CD4-positive, alpha-beta T cell treated with Interleukin-15 for 1 hour (primary cell): ENCODE data around the gene ASPSCR1.

ENCODE experiments used
- DNase-seq: peaks from one replicate; pipeline ENCODE4 v3.0.0-alpha.2; 2020

ASPSCR1 gene

DNA sequence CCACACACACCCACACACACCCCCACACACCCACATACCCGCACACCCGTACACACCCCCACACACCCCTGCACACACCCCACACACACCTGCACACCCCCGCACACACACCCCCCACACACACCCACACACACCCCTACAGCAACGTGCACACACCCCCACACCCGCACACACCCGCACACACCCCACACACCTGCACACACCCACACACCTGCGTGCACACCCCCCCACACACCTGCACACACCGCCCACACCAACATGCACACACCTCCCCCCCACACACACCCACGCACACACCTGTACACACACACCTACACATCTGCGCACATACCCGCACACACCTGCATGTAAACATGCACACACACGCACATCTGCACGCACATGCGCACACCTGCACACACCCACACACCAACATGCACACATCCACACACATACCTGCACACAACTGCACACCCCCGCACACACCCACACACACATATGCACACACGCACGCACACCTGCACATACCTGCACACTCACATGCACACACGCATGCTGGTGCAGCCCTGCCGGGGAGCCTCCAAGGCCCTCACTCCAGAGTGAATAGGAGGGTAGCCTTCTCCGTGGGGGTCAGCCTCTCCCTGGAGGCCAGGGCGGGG is 7.5 kb downstream of the ASPSCR1 start:
- DNase-seq, result no peak

DNA sequence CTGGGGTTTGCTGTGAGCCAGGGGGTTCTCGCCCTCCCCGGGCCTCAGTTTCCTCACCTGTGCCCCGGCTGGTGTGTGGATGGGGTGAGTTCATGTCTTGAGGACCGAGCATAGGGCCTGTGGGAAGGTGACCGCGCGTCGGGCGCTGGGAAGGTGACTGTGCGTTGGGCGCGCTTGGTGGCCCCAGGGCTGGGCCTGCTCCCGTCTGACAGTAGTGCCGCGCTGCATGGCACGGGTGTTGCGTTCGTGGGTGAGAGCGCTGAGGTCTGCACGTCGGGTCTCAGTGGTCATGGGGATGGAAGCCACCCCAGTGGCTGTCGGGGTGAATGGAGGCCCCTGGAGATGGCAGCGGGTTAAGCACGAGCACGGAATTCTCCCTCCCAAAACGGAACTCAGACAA is 9.2 kb downstream of the ASPSCR1 start:
- no peak for DNase-seq

DNA sequence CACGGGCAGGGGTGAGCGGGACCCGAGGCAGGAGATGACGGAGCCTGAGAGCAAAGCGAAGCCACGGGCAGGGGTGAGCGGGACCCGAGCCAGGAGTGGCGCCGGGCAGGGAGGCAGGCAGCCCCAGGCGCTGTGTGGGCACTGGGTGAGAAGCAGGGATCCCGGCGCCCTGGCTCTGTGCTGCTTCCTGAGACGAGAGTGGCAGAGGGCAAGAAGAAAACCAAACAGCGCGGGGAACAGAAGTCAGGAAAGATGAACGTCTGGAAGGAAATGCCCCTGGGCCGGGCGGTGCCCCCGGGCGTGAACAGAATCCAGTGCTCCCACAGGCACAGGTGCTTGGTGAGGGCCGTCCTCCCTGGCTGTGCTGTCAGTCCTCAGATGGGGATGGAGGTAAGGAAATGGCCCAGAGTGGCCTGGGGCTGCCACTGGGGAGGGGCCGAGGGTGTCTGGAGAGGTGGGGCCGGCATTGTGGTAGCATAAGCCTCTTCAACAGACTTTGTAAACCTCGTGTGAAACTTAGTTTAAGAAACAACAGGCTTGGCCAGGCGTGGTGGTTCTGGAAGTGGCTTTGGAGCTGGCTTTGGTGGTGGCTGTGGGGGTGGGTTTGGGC is 9.8 kb downstream of the ASPSCR1 start:
- no peak for DNase-seq

DNA sequence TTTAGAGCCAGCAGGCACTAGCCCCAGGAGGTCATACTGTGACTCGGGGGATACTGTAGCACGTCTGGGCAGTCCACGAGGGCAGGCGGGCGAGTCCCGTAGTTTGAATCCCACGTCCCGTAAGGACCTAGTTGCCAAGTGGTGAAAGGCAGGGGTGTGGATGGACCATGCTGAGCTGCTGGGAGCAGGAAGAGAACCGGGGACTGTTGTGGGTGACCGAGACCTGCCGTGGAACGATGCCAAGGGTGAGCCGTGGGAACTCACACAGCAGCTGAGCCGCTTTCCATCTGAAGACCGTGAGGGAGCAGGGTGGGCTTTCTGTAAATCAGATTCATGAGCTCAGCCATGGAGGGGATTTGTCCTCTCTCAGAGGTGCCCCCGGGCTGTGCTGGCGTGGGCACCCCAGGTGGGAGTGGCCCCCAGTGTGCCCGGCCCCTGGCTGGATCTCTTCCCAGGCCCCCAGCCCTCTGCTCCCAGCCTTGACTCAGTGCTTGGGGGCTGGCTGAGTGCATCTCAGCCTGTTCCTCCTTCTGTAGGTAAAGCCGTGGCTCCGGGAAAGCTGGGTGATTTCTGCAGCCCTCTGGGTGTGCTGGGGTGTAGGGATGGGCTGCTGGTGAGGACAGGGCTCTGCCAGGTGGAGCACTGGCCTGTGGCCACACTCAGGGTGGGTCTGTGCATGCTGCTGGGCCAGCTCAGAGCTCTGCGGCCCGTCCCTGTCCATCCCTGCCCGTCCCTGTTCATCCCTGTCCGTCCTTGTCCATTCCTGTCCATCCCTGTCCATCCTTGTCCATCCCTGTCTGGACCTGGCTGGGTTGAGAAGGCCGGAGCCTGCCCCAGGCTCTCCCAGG is 13.6 kb downstream of the ASPSCR1 start:
- DNase-seq, result no peak

DNA sequence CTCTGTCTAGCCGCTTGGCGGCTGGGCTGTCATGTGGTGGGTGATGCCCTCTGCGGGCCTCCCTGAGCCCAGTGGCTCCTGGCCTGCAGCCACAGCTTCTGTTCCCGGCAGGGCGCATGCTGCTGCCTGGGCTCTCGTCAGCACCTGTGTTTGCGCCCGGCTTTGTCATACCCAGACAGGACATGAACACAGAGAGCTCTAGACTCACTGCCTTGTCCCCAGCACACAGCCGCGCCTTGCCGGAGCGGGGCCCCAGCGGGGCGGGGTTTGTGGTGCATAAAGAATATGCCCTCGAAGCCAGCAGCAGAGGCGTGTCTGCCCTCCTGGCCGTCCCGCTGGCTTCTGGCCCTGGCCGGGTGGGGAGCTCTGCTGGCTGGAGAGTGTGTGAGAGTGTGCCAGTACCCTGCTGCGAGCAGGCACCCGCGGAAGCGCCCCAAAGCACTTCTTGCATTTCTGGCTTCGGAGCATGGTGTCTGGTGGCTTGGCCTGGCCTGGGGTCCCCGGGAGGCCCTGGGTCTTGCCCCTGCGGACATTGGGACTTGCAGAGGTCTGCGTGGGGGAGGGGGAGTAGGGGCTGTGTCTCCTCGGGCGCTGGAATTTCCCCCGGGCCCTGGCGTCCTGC is 14.4 kb downstream of the ASPSCR1 start:
- no peak for DNase-seq

DNA sequence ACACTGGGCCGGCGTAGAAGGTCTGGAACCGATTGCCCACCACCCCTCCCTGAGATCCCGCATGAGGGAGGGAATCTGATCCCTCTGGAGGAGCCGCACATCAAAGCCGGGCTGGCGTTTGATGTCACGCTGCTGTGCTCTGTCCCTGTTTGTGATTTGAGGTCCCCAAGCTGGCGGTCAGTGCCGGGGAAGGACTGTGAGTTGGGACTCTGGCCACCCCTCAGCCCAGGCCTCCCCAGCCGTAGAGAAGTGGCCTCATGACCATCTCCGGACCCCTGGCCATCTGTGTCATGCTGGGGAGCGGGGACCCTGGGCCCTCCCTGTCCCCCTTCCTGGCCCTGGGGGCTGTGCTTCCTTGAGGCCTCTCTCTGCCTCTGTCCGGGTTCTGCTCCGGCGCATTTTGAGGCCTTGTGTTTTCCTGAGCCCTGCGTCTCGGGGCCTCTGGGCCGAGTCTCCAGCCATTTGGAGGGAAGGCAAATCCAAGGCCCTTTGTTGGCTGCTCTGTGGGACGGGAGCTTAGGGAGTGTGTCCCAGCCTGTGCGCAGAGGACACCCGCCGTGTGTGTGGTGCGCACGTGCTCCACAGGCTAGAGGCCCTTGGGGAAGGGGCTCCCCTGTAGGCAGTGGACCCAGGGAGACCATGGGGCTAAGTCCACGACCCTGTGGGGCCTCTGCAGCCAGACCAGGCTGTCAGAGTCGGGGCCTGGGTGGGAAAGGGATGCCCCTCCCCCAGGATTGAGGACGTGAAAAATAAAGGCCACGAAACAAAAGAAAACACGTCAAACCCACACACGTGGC is 15.1 kb downstream of the ASPSCR1 start:
- no peak for DNase-seq

DNA sequence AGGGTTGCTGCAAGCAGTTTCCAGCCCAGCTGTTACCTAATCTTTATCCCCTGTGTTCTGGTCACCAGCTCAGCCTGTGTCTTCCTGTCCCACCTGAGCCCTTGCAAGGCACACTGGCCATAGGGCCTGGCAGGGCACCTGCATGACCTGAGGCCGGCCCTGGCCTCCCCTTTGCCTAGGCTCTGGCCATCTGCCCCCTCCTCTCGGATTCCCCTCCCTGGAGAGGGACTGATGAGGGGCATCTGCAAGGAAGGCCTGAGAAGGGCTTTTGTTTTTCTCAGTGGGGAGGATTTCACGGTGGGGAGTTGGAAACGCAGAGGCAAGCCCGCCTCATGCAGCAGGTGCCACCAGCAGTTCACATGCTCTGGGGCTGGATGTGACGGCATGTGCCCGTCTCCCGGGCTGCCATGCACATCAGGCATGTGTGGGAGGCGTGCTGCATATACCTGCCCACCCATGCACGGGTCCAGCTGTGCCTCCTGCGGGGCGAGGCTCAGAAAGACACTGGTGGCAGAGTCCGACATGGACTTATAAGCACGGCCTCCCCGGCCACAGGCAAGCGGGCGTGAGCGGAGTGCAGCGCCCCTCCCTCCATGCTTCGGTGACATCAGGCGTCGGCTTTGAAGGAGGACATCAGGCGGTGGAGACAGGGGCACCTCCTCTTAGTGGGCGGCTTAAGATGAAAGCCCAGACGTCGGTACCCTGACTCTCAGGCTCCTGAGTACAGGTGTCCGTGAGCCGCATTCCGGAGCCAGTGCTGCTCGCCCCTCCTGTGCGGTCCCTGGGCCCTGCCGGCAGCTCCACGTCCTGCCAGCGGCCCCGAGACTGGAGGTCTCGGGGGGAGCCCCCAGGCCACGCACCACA is 16.5 kb downstream of the ASPSCR1 start:
- no peak for DNase-seq

DNA sequence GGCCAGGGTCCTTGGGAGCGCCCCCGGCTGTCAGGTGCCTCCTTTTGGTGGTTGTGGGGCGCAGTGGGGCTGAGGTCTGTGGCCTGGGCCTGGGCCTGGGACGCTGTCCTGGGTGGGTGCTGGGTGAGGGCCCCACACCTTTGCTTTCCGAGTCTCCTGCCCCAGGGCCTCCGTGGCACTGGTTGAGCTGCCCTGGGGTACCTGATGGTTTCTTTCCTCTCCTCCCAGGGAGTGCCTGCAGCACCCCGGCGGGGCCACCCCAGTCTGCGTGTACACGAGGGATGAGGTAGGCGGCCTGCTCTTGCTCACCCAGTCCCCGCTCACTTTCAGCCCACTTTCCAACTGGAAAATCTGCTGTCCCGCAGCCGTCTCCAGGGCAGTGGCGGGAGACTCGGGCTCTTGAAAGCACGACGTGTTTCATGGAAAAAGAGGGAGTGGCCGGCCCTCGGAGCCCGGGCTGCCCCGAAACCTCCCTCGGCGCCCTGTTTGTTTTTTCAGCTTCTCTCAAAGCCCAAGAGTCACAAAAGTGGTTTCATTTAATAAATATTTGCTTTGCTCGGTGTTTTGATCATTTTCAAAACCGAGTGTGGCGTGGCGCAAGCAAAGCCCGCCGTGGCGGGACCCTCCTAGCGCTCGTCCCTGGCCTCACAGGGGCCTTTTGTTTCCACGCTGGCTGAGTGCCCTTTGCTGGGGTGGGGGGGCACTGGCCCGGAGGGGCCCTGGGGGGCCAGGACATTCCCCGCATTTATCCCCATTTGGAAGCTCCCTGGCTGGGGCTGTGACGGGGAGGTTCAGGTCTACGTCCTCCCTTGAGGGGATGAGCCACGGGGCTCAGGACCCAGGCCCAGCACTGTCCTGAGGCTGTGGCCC is 17.4 kb downstream of the ASPSCR1 start:
- no peak for DNase-seq

DNA sequence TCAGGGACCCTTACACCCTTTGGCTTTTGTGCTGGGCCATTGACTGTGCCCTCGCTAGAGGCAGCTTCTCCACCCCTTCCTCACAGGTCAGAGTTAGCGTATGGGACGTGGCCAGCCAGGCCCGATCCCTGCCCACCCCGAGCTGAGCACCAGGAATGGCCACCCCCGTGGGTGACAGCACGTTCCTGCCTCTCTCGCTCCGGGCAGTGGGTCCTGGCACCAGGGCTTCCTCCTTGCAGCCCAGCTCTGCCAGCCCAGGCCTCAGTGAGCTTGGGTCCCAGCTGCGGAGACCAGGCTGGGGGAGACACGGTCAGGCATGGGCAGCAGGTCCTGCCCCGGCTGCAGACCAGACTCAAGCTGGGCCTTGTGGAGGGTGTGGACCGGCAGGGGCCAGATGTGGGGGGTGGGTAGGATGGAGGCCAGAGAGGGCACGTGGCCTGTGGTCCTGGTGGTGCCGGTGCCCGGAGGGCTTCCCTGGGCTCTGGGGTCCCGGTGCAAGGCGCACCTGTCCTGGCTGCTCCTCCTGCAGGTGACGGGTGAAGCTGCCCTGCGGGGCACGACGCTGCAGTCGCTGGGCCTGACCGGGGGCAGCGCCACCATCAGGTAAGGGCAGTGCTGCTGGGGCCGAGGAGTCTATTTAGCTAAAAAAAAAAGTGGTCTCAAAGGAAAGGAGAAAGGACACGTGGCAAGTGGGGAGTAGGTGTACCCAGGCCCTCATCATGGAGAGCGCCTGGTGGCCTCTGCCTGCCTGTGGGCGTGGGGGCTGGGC is 18.2 kb downstream of the ASPSCR1 start:
- no peak for DNase-seq

DNA sequence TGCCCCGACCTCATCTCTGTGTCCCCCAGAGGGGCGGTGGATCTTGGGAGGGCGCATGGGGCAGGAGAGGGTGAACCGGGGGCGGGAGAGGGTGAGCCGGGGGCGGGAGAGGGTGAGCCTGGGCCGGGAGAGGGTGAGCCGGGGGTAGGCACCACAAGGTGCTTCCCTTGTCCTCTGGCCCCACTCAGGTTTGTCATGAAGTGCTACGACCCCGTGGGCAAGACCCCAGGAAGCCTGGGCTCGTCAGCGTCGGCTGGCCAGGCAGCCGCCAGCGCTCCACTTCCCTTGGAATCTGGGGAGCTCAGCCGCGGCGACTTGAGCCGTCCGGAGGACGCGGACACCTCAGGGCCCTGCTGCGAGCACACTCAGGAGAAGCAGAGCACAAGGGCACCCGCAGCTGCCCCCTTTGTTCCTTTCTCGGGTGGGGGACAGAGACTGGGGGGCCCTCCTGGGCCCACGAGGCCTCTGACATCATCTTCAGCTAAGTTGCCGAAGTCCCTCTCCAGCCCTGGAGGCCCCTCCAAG is 18.9 kb downstream of the ASPSCR1 start:
- no peak for DNase-seq

DNA sequence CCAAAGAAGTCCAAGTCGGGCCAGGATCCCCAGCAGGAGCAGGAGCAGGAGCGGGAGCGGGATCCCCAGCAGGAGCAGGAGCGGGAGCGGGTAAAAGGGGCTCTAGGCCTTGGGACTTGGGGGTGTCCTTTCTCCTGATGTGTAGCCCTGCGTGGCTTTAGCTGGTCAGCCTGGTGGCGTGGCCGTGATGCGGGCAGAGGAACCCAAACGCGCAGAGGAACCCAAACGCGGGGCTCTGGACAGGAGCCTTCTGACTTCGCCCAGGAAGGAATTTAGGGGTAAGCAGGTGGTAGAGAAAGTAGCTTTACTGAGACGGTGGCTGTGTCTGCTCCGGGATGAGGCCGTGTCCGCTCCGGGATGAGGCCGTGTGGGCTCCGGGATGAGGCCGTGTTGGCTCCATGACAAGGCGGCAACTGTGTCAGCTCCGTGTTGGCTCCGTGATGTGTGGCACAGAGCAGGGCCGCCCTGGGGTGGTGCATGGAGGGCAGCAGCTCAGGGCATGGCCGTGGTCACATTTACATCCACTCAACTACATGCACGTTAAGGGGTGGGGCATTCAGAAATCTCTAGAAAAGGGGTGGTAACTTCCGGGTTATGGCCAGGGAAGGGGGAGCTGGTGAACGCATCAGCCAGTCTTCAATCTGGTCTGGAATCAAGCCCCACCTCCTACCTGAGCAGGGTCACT is 19.5 kb downstream of the ASPSCR1 start:
- DNase-seq, result no peak

DNA sequence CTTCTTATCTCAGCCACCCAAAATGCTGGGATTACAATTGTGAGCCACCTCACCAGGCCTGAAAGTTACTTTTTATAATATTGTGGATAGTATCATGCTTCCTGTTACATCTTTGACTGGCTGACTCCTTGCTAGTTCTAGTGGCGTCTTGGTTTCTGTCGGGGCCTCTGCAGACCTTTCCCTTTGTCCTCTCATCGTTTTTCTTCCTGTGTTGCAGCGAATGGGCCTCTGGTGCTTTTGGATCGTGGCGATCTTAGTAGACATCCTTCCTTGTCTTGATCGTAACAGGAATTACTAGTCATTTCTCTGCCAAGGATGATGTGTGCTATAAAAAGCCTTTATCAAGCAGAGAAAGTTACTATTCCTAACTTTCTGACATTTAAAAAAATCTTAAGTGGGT is 20.8 kb downstream of the ASPSCR1 start:
- no peak for DNase-seq

DNA sequence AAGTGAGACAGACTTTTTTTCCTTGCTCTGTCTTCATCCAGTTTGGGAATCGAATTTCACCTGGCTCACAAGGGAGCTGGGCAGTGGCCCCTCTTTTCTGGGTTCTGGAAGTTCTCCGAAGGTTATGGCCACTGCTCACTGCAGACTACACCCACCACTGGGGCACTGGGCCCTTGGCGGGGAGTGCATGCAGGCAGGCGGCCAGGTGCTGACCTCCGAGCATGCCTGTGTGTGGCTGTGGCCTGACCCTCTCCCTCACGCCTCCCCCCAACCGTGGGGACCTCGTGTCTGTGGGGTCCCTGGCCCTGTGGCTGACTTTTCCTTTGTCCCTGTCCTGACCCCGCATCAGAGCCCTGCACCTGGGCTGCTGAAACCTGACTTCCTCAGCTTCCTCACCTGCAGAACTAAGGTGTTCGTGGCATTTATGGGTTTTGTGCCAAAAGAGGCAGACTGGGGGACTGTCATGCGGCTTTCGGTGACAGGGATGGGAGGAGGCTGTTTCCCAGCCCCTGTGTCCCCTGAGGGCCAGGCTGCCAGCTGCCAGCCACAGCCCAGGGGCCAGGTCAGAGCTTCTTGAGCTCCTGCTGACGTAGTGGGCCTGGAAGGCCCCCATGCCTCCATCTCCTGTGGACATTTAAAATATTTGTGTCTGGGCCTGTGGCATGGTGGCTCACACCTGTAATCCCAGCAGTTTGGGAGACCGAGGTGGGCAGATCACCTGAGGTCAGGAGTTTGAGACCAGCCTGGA is 21.4 kb downstream of the ASPSCR1 start:
- no peak for DNase-seq

DNA sequence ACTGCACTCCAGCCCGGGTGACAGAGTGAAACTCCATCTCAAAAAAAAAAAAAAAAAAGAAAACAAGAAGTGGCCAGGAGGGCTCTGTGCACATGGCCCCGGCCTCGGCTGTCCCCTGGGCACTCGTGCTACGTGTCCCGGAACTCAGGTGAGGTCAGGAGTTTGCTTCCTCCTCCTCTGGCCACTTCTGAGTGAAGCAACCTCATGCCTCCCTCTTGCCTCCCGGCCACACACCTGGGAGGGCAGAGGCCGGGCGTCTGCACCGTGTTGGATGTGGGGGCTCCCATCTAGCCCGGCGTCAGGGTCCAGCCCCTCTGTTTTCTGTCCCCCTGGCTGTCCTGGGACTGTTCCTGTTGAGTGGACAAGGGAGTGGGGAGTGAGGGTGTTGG is 22.2 kb downstream of the ASPSCR1 start:
- DNase-seq, result no peak

DNA sequence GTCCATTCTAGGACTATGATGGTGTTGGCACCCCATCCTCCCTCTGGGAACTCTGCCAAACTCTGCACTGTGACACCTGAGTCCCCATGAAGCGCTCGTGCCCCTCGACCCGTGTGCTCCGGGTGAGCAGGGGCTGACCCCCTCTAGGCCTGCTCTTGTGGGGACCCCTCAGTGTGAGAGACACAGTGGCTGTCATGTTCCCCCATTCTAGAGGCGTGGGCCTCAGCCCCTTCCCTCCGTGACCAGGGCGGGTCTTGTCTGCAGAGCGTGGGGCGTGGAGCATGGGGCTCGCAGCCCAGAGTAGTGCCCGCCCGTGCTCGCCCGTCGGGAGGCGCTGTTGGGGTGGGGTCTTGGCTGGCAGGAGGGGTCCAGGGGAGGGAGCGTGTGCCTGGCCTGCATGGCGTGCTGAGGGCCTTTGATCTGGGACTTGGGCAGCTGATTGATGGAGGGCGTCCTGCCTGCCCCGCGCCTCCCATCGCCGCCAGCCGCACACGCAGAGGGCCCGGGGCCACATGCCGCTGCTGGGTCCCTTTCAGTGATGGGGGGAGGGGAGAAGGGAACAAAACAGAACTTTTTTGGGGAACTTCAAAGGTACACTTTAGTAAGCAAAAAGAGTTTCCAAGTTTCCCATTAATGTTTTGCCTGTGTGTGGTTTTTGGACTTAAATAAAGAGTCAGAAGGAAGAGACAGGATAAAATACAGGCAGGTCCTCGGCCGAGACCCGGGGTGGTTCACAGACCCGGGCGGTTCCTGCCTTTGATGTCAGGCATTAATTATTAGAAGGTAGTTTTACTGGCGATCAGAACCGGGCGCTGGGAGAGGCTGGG is 22.8 kb downstream of the ASPSCR1 start:
- DNase-seq, result no peak

DNA sequence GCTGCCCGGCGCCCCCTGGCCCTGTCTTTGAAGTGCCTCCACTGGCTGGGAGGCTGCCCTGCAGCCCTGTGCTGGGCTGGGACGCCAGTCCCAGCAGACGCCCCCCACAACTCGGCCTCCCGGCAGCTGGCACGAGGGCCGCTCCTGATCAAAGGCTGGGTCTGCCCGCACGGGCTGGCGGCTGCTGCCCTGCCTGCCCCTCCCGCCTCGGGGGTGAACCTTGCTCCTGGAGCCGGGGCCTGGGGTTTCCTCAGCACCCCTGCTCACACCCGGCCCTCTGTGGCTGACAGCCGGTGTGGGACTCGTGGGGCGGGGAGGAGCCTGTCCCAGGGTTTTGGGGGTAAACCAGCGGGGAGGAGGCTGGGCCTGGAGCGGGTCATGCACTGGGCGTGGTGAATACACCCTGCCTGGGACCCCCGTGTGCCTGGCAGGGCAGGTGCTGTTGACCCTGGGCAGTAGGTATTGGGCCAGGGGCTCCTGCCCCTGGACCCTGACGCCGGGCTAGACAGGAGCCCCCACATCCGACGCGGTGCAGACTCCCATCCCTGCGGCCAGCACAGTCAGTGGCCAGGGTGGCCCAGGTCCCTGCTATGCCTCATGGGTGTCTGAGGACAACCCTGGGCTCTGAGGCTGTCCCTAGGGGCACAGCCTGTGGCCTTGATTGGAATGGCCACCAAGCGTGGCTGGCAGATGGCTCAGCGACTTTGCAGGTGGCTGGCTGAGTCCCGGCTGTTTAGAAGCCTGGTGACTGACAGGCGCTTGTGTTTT is 23.6 kb downstream of the ASPSCR1 start:
- DNase-seq, result no peak
